Pancreas (tissue), 10 donors: ENCODE data around the gene PSMC3IP. TPM values are rescaled to one million over a fixed set of nuclear protein-coding genes. Genes with fewer than 3 reads are reported as not detected.

ENCODE experiments used
- ATAC-seq, 4 donors: fragments of 200-7000 bp; cut with Tn5 transposase; one replicate each; pipeline versions ENCODE4 v1.8.0 to v1.9.1; 2020; ENCODE audit warnings: mild to moderate bottlenecking in 4 of 4, moderate library complexity in 4 of 4
- DNase-seq, 6 donors: peaks; one replicate each; pipeline ENCODE4 v3.0.0-alpha.2; 2020
- FAIRE-seq: peaks from 2 replicates; lab custom pipeline; 2012; peaks lifted over from hg19 to GRCh38; lab: Jason Lieb, UNC
- H3K27ac ChIP-seq, 4 donors: fragments of 200-600 bp; sonication (generic); 1 replicate in 3 of 4; 2 replicates in 1 of 4; pipeline versions ENCODE4 v1.5.0 to v1.8.0; 2020
- H3K27me3 ChIP-seq, 4 donors: fragments of 200-600 bp; one replicate each; pipeline ENCODE4 v1.8.0; 2021
- H3K36me3 ChIP-seq, 3 donors: fragments of 200-600 bp; sonication (generic) in 1 of 3; one replicate each; pipeline versions ENCODE4 v1.5.0 to v1.8.0; 2020 to 2021
- H3K4me1 ChIP-seq, 3 donors: fragments of 200-600 bp; one replicate each; pipeline ENCODE4 v1.8.0; 2021
- H3K4me3 ChIP-seq, 4 donors: fragments of 200-600 bp; sonication (generic) in 2 of 4; one replicate each; pipeline versions ENCODE4 v1.5.0 to v1.8.0; 2020 to 2021
- H3K9me3 ChIP-seq, 4 donors: fragments of 200-600 bp; one replicate each; pipeline ENCODE4 v1.8.0; 2021
- CTCF ChIP-seq, 4 donors: fragments of 200-600 bp; sonication (generic) in 3 of 4; IDR thresholded peaks; one replicate each; pipeline versions ENCODE4 v1.5.0 to v1.8.0; 2021; ENCODE audit warnings: antibody characterized with exemption in 4 of 4
- WGBS, 2 donors: extraction: QIAGEN DNeasy Blood & Tissue Kit; methylation state at CpG; one replicate each; pipeline ENCODE4 v1.1.7; 2013; 5-methylcytosine and 5-hydroxymethylcytosine counted together
- intact Hi-C, 3 donors: fragments of 100-400 bp; cut with DNase I; formaldehyde crosslinking; loops; one replicate each; pipeline versions ENCODE4 v1.11.1 to v1.14.2; 2022
- polyA plus RNA-seq, 2 donors: library from polyadenylated mRNA; stranded (reverse); fragments of 200-250 nt; gene quantifications; one replicate each; pipeline ENCODE4 v1.2.3, GENCODE V29; 2013
- total RNA-seq, 6 donors: library from RNA; stranded (reverse); fragmentation: NEBNext Ultra II Directional in 4 of 6; extraction: Animal tissue kit (Norgen Biotek cat#: 25700) in 4 of 6; gene quantifications; one replicate each; pipeline versions ENCODE4 v1.2.1 to v1.2.4, GENCODE V29; 2021 to 2023
- donor health status: healthy with polysubstance abuse.
- donor health status: DM: no; HTN: no; CAD: no; lungs with moderate emphysema.
- donor health status: DM: no; HTN: no; CAD: no.
- donor health status: control.
- donor health status: control.
- donor health status: Bipolar disorder and iron deficiency.
- donor health status: DM: yes; HTN: yes; CAD: no.
- donor health status: DM: no; HTN: no; CAD: no.
- donor health status: DM: no; HTN: no; CAD: no.
- donor health status: DM: yes; HTN: yes; CAD: no.

PSMC3IP gene
- total and polyA plus RNA-seq, 8 donors = 1.0 to 7.0 (median 2.4) TPM

- FAIRE-seq (no peak), DNase-seq (no peak), ATAC-seq (peak in 2 of 4 donors; percentile 34 to 52)
- Histone ChIP-seq H3K27me3 (no peaks in the 10 kb centered on the region), H3K27ac (no peak overlapping the region), H3K9me3 (no peaks in the 10 kb centered on the region), H3K4me3 (no peak overlapping the region), H3K36me3 (no peaks in the 10 kb centered on the region), H3K4me1 (no peaks in the 10 kb centered on the region)
- intact Hi-C loops = no loop called here
- no peak for TF ChIP-seq CTCF (IDR thresholded peaks at IDR 0.05)
- WGBS, 2 donors = 29 to 42% methylated on average over 2 of the region's 2 CpGs
Measured at GRCh38 chr17:42598905-42599304, 21.4 kb upstream of the PSMC3IP start.

- Histone ChIP-seq H3K36me3 (peaks cover 0 to 5% (median 0%) of the 10 kb centered on the region in 3 donors), H3K9me3 (no peaks in the 10 kb centered on the region), H3K27me3 (no peaks in the 10 kb centered on the region), H3K27ac (no peak overlapping the region), H3K4me1 (no peaks in the 10 kb centered on the region), H3K4me3 (no peak overlapping the region)
- ATAC-seq = no peak
- WGBS, 2 donors = 79 to 87% methylated on average over 3 of the region's 3 CpGs
- intact Hi-C loops = no loop called here
- no peak for FAIRE-seq
- no peak for DNase-seq
- no peak for TF ChIP-seq CTCF (IDR thresholded peaks at IDR 0.05)
Measured at GRCh38 chr17:42596386-42596785, 18.9 kb upstream of the PSMC3IP start.

- no peak for TF ChIP-seq CTCF (IDR thresholded peaks at IDR 0.05)
- Histone ChIP-seq H3K4me3 (no peak overlapping the region), H3K9me3 (no peaks in the 10 kb centered on the region), H3K27me3 (no peaks in the 10 kb centered on the region), H3K4me1 (no peaks in the 10 kb centered on the region), H3K36me3 (peaks cover 0 to 50% (median 11%) of the 10 kb centered on the region in 3 donors), H3K27ac (no peak overlapping the region)
- ATAC-seq = no peak
- no peak for FAIRE-seq
- 93% methylated on average over 9 of the region's 9 CpGs for WGBS, 2 donors
- intact Hi-C loops = no loop called here
- no peak for DNase-seq
Measured at GRCh38 chr17:42591411-42591810, 13.9 kb upstream of the PSMC3IP start.

- no peak for DNase-seq
- Histone ChIP-seq H3K4me3 (no peak overlapping the region), H3K27ac (no peak overlapping the region), H3K27me3 (no peaks in the 10 kb centered on the region), H3K9me3 (no peaks in the 10 kb centered on the region), H3K36me3 (peaks cover 0 to 52% (median 13%) of the 10 kb centered on the region in 3 donors), H3K4me1 (no peaks in the 10 kb centered on the region)
- 97 to 100% methylated on average over 2 of the region's 2 CpGs for WGBS, 2 donors
- intact Hi-C loops = no loop called here
- no peak for ATAC-seq
- no peak for TF ChIP-seq CTCF (IDR thresholded peaks at IDR 0.05)
- FAIRE-seq = no peak
Measured at GRCh38 chr17:42590886-42591285, 13.4 kb upstream of the PSMC3IP start.

- TF ChIP-seq CTCF (IDR thresholded peaks at IDR 0.05) = no peak
- 77 to 80% methylated on average over 7 of the region's 7 CpGs for WGBS, 2 donors
- FAIRE-seq (no peak), ATAC-seq (no peak), DNase-seq (no peak)
- Histone ChIP-seq H3K9me3 (no peaks in the 10 kb centered on the region), H3K27ac (peak overlapping the region in 1 of 4 donors; percentile 42), H3K27me3 (no peaks in the 10 kb centered on the region), H3K4me1 (peaks cover 0 to 5% (median 0%) of the 10 kb centered on the region in 3 donors), H3K36me3 (peaks cover 0 to 92% (median 32%) of the 10 kb centered on the region in 3 donors), H3K4me3 (no peak overlapping the region)
- intact Hi-C loops = no loop called here
Measured at GRCh38 chr17:42586514-42587230, 9.1 kb upstream of the PSMC3IP start.
